HL-60/S4 (cell line): ENCODE data around the gene TMEM156.

Experiments used
- in situ Hi-C: fragments of 300-500 bp; cut with MboI; formaldehyde crosslinking; loops from 2 replicates; pipeline ENCODE4 v1.14.3; 2022; ENCODE audit warnings: low sequenced_read_pairs

The TMEM156 gene, protein sequence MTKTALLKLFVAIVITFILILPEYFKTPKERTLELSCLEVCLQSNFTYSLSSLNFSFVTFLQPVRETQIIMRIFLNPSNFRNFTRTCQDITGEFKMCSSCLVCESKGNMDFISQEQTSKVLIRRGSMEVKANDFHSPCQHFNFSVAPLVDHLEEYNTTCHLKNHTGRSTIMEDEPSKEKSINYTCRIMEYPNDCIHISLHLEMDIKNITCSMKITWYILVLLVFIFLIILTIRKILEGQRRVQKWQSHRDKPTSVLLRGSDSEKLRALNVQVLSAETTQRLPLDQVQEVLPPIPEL

DNA sequence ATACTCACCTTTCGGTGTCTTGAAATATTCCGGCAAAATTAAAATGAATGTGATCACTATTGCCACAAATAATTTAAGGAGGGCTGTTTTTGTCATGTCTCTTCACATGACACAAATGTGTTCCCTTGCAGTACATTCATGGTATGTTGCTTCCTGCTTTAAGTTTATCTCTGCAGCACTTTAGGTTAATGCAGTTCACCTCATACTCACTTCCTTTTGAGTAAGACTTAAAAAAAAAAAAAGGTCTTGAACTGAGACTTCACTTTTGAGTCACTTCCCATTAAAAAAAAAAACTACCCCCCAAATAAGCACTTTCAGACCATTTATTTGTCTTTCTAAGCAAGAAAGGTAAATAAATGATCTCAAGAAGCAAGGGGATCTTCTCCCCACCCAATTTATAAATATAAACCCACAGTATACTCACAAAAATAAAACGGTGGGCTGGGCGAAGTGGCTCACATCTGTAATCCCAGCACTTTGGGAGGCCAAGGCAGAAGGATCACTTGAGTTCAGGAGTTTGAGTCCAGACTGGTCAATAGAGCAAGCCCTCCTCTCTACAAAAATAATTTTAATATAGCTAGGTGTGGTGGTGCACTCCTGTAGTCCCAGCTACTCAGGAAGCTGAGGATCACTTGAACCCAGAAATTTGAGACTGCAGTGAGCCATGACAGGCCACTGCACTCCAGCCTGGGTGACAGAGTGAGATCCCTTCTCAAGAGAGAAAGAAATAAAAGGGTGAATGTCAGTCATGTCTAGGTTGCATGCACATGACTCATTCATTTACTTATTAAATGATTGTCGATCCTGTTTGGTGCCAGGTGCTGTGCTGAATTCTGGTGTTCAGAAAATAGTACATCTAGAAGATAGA is at the start of gene TMEM156:
Gene TMEM156, minus strand, starts transcription at position 192 of the 868 bp plus-strand sequence. Its CDS starts 96 bp downstream, at position 96.
- in situ Hi-C loops: no loop called here

DNA sequence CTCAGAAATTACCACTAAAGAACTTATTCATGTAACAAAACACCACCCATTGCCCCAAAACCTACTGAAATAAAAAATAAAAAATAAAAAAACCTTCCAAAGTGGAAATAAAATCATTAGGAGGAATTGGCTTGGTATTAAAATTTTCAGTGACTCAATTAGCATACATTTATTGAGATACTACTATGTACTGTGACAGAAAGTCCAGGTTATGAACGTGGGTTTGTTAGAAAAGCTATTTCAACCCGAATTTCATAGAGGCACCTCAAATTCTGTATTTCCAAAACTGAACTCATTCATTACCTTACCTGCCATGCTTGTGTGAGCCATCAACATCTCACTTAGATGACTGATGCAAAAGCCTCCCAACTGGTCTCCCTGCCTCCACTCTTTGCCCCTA is 46.6 kb upstream of the TMEM156 start:
- in situ Hi-C loops: no loop called here

DNA sequence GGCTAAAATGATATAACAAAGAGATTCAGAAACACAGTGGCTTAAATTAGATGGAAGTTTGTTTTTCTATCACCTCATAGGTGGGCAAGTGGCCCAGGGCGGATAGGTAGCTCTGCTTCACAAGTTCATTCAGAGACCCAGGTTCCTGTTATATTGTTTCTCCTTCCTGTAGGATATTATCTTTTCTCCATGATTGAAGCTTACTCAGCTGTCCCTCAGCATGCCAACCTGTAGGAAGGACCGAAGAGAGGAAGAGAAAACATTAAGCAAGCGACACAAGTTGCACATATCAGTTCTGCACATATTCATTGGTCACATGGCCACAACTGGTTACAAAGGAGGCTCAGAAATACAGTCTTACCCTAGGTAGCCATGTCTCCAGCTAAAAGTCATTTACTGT is 36.7 kb upstream of the TMEM156 start:
- in situ Hi-C loops: no loop called here

GRCh38 chr4:39067451-39067850 is 35.2 kb upstream of the TMEM156 start:
- in situ Hi-C loops: no loop called here

- in situ Hi-C loops: no loop called here
Measured at GRCh38 chr4:39067031-39067430, 34.8 kb upstream of the TMEM156 start.

GRCh38 chr4:39066371-39066770 is 34.2 kb upstream of the TMEM156 start:
- in situ Hi-C loops: no loop called here

GRCh38 chr4:39063430-39063829 is 31.2 kb upstream of the TMEM156 start:
- in situ Hi-C loops: no loop called here

DNA sequence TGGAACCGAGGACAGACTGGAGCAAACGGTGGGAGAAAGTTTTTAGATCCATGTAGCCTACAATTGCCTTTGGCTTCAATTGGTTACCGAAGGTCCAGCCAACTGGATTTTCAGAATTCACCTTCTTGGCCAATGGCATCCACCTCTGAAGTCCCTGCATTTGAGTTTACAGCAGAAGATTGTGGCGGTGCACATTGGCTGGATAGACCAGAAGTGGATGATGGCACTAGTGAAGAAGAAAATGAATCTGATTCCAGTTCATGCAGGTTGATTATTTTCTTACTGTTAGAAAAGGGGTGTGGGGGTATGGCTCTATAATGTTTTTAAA is 30.5 kb upstream of the TMEM156 start:
- in situ Hi-C loops: no loop called here

DNA sequence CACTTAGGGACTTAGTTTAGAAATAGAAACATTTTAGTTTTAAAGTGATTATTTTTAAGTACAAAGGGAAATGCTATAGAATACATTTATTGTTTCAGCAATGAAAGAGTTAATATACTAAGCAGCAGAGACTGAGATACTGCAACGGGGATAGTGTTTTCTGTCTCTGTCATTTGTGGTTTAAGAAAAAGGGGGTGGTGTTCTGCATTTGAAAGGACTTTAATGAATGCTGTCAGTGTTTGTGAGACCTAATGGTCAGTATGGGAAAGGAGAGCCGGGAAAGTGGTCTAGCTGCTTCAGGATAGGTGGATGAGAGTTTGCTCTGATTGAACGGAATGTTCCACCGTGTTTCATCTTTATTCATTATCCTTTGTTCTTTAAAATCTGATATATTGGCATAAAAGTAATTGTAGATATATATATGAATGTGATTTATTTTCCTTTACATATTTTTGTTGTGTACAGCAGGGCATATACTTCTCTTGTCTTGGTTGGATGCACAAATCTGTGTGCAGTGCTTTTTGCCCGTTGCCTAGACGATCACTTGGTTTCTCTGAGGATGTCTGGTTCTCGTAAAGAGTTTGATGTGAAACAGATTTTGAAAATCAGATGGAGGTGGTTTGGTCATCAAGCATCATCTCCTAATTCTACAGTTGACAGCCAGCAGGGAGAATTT is 30.0 kb upstream of the TMEM156 start, which contains the start of gene KLHL5:
Gene KLHL5, plus strand, starts transcription at position 139 of the 676 bp plus-strand sequence. Its CDS starts 421 bp downstream, at position 560.
- in situ Hi-C loops: no loop called here

DNA sequence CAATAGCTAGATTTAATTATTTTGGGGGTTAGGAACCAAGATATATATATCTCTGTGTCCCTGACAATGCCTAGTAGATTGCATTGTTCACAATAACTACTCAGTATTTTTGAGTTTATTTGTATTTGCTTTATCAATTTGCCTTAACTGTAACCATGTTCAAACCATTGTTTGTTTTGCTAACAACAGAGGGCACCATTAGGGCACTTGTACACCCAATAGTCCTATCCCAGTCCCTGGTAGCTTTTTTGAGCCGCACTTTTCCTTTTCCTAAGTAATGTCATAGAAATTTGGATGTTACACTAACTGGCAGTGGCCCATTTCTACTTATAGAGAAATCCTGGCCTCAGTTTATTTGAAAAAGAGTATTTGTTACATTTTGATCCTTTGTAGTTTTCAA is 29.2 kb upstream of the TMEM156 start:
- in situ Hi-C loops: no loop called here

- in situ Hi-C loops: no loop called here
Measured at GRCh38 chr4:39056023-39056422, 23.8 kb upstream of the TMEM156 start.

- in situ Hi-C loops: no loop called here
Measured at GRCh38 chr4:39054497-39054896, 22.3 kb upstream of the TMEM156 start.

DNA sequence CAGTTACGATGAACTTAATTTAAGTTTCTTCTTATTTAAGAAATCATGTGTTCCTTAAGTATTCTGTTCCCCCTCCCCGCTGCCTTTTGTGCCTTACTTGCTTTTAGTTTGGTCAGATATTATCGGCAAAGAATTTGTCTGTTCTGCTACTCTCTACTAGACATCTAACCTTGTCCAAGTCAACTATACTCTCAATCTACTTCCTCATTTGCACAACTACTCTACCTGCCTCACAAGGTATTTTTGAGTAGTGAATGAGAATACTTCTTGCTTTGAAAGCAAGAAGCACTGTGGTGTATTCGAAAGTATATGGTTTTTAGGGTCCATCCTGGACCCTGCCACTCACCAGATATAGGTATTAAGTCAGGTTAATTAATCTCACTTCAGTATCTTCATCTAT is 21.8 kb upstream of the TMEM156 start:
- in situ Hi-C loops: no loop called here

DNA sequence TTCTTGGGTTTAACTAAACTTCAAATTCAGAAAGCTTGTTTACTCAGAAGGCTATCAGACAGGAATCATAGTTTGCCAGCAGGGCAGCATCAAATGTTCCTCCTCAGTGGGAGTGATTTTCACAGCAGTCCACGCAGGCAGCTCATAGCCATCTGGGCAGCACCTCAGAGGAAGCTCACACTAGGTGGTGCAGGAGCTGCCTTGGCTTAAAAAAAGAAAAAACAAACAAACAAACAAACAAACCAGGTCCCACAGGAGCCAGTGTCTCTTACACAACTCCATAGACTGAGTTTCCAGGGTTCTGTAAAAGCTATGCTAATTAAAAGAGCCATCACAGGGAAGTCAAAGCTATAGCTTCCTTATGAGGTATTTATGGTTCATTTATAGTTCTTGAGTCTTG is 19.3 kb upstream of the TMEM156 start:
- in situ Hi-C loops: no loop called here

GRCh38 chr4:39050590-39050989 is 18.4 kb upstream of the TMEM156 start:
- in situ Hi-C loops: no loop called here

GRCh38 chr4:39048311-39048710 is 16.1 kb upstream of the TMEM156 start:
- in situ Hi-C loops: no loop called here

DNA sequence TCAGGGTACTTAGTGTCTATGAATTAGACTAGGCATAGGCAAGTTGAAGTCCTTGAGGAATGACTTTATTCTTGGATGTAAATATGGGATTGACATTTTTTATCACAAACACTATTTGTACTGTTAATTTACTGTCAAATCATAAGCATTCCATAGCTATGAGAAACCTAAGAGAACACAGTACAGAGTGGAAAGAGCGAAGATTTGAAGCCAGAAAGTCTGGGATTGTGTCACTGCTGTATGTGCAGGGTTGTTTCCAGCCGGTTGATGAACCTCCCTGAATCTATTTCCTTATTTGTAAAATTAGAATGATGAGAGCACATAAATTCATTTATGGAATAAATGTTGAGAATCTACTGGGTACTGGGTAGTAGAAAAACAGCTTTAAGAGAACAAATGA is 15.5 kb upstream of the TMEM156 start:
- in situ Hi-C loops: no loop called here

- in situ Hi-C loops: no loop called here
Measured at GRCh38 chr4:39046249-39046648, 14.0 kb upstream of the TMEM156 start.

GRCh38 chr4:39045827-39046221 is 13.6 kb upstream of the TMEM156 start:
- in situ Hi-C loops: no loop called here

GRCh38 chr4:39044956-39045826 is 13.0 kb upstream of the TMEM156 start:
- in situ Hi-C loops: no loop called here
